AG09319 (cell line): ENCODE data around the gene MED14.

Experiments used
- DNase-seq: peaks from one replicate; pipeline ENCODE4 v3.0.0-alpha.2; 2010; ENCODE audit warnings: low read depth; ENCODE audit errors: extremely low read depth
- CTCF ChIP-seq: IDR thresholded peaks from 2 replicates; pipeline ENCODE4 v1.5.1; 2011; ENCODE audit warnings: low read depth, mild to moderate bottlenecking, inconsistent platforms, low read length, moderate library complexity

The MED14 gene

GRCh38 chrX:40720339-40720738 is 15.0 kb downstream of the MED14 start:
- TF ChIP-seq CTCF = no peak
- DNase-seq = no peak

- DNase-seq = no peak
- no peak for TF ChIP-seq CTCF
Observed at GRCh38 chrX:40719731-40720130, 15.6 kb downstream of the MED14 start.

GRCh38 chrX:40719218-40719617 is 16.1 kb downstream of the MED14 start:
- DNase-seq = peak; percentile 22

GRCh38 chrX:40709395-40709794 is 25.9 kb downstream of the MED14 start:
- no peak for DNase-seq
- TF ChIP-seq CTCF = no peak

More at GRCh38 chrX:40719218-40719617, 16.1 kb downstream of the MED14 start:
- TF ChIP-seq CTCF = no peak

GRCh38 chrX:40705658-40706312 is 29.6 kb downstream of the MED14 start:
- TF ChIP-seq CTCF = no peak
- no peak for DNase-seq

- DNase-seq = no peak
- no peak for TF ChIP-seq CTCF
Observed at GRCh38 chrX:40700640-40701342, 34.6 kb downstream of the MED14 start.

GRCh38 chrX:40698851-40699250 is 36.5 kb downstream of the MED14 start:
- DNase-seq = no peak
- no peak for TF ChIP-seq CTCF
